AG04449 (cell line): ENCODE data around the gene VRTN.

ENCODE experiments used
- CTCF ChIA-PET: fragments of 350-600 bp; formaldehyde crosslinking; extraction: SDS; loops from one replicate; lab custom pipeline; 2021; ENCODE audit warnings: antibody characterized with exemption; lab: Yijun Ruan, JAX
- POLR2A ChIA-PET: fragments of 400-600, 350-600 bp; formaldehyde crosslinking; extraction: SDS; loops from one replicate; lab custom pipeline; 2020; ENCODE audit warnings: antibody characterized with exemption, inconsistent platforms; lab: Yijun Ruan, JAX
- DNase-seq: peaks from one replicate; pipeline ENCODE4 v3.0.0-alpha.2; 2010; ENCODE audit warnings: low read depth, low spot score
- H3K4me3 ChIP-seq: 2 replicates; pipeline ENCODE4 v1.5.1; 2011; ENCODE audit warnings: low read depth, mild to moderate bottlenecking, control low read depth, low read length
- TF ChIP-seq, protein P1 (sequence below): IDR thresholded peaks from one replicate; pipeline ENCODE4 v1.5.1; 2011; ENCODE audit warnings: mild to moderate bottlenecking, moderate library complexity, low read length, control low read depth, inconsistent platforms; ENCODE audit not compliant: insufficient read depth; ENCODE audit errors: missing control alignments

Gene VRTN

DNA sequence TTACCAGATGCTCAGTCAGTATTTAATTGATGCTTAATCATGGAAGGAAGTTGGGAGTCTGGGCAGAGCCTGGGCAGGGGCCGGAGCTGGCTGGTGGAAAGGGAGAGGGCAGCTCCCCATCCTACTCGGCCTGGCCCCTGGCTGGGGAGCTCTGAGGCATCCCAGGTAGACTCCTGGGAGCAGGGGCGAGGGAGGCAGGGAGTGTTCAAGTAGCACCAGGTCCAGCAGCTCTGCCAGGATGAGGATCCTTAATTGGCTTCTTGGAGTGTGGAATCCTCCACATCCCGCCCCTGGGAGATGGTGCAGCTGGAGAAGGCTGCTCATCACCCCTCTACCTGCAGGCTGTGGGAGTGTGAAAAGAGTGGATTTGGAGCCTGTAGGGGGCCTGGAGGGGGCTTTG is 46.8 kb downstream of the VRTN start:
- DNase-seq: no peak
- TF ChIP-seq, protein P1, sequence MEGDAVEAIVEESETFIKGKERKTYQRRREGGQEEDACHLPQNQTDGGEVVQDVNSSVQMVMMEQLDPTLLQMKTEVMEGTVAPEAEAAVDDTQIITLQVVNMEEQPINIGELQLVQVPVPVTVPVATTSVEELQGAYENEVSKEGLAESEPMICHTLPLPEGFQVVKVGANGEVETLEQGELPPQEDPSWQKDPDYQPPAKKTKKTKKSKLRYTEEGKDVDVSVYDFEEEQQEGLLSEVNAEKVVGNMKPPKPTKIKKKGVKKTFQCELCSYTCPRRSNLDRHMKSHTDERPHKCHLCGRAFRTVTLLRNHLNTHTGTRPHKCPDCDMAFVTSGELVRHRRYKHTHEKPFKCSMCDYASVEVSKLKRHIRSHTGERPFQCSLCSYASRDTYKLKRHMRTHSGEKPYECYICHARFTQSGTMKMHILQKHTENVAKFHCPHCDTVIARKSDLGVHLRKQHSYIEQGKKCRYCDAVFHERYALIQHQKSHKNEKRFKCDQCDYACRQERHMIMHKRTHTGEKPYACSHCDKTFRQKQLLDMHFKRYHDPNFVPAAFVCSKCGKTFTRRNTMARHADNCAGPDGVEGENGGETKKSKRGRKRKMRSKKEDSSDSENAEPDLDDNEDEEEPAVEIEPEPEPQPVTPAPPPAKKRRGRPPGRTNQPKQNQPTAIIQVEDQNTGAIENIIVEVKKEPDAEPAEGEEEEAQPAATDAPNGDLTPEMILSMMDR: no peak
- H3K4me3 ChIP-seq: no peak overlapping the region
- CTCF ChIA-PET: interaction anchor here (1.0 kb wide), 1 partner anchor 138 kb away, joined by 3 read pairs; no protein-coding TSS in a partner anchor
- POLR2A ChIA-PET: no interaction called here

GRCh38 chr14:74400031-74400685 is 51.9 kb downstream of the VRTN start:
- TF ChIP-seq, protein P1: no peak
- CTCF ChIA-PET: interaction anchor here (1.2 kb wide), 1 partner anchor 10 kb away, joined by 3 read pairs; no protein-coding TSS in a partner anchor
- DNase-seq: no peak
- H3K4me3 ChIP-seq: no peak overlapping the region
- POLR2A ChIA-PET: no interaction called here

DNA sequence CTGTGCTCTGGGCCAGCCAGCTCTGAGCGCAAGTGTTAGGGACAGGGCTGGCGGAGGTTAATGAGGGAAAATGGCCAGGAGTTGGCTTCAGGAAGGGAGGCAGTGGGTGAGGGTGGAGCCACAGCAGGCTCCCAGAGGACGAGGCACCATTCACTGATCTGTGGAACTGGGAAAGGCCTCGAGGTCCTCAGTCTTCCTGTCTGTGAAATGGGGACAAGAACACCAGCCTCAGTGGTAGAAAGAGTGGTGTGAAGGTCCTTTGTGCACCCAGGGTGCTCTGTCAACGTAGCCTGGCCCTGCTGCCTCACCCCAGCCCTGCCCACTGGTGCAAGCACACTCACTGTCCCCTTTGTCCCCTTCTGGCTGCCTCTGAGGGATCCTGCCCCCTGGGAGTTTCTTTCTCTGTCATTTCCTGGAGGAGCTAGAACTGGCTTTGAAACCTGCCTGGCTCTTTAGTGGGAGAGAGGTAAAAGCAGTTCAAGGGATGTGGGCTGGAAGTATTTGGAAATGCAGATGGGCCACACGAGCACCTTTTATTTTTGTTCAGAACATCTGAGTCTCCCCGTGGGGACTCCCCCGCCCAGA is 52.7 kb downstream of the VRTN start:
- no peak for DNase-seq
- no peak overlapping the region for H3K4me3 ChIP-seq
- POLR2A ChIA-PET: no interaction called here
- CTCF ChIA-PET: interaction anchor here (1.2 to 1.7 kb wide), 2 partner anchors 9 to 11 kb away, joined by 3 to 5 read pairs; no protein-coding TSS in a partner anchor
- TF ChIP-seq, protein P1: no peak

GRCh38 chr14:74401504-74402241 is 53.4 kb downstream of the VRTN start:
- TF ChIP-seq, protein P1: no peak
- H3K4me3 ChIP-seq: no peak overlapping the region
- ChIA-PET CTCF (interaction anchor here (1.7 kb wide), 1 partner anchor 10 kb away, joined by 5 read pairs; no protein-coding TSS in a partner anchor), POLR2A (no interaction called here)
- DNase-seq: no peak

- POLR2A ChIA-PET: no interaction called here
Measured at GRCh38 chr14:74402401-74403251, 54.4 kb downstream of the VRTN start.

More at GRCh38 chr14:74402401-74403251, 54.4 kb downstream of the VRTN start:
- CTCF ChIA-PET: interaction anchor here (1.7 kb wide), 1 partner anchor 11 kb away, joined by 5 read pairs; no protein-coding TSS in a partner anchor
- TF ChIP-seq, protein P1: no peak
- DNase-seq: no peak
- no peak overlapping the region for H3K4me3 ChIP-seq
